Measurements from ENCODE around the gene ITPR2. TPM values are rescaled to one million over a fixed set of nuclear protein-coding genes. Genes with fewer than 3 reads are reported as not detected.
A peak's percentile ranks its signal among the peaks of the same experiment; 100 is the strongest.

Gene ITPR2
- total and polyA plus RNA-seq, 12 donors = 5.1 to 144 (median 66.4) TPM

DNA sequence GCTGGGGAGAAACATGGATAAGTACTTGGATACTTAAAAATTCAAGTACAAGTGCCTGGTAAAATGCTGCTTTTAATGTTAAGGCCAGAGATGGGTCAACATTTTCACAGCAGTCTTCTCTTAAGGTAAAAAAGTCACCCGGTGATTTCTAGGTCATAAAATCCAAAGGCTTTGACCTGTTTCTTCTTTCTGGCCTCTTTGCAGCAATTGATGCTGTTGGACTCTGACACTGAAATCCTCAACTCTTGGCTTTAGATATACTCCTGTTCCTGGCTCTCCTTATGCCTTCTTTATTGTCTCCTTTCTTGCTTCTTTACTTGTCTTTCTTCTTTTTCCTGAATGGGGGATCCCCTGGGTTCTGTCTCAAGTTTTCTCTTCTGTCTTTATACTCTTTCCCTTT is 448.5 kb downstream of the ITPR2 start:
- H3K4me1 ChIP-seq (replicated peaks in 1 of 2) = peaks cover 0 to 7% of the 10 kb centered on the region in 2 donors
- H3K36me3 ChIP-seq (replicated peaks in 1 of 2) = peaks cover 0 to 7% of the 10 kb centered on the region in 2 donors
- TF ChIP-seq POLR2A (IDR thresholded peaks at IDR 0.05) = no peak
- TF ChIP-seq, protein P1, sequence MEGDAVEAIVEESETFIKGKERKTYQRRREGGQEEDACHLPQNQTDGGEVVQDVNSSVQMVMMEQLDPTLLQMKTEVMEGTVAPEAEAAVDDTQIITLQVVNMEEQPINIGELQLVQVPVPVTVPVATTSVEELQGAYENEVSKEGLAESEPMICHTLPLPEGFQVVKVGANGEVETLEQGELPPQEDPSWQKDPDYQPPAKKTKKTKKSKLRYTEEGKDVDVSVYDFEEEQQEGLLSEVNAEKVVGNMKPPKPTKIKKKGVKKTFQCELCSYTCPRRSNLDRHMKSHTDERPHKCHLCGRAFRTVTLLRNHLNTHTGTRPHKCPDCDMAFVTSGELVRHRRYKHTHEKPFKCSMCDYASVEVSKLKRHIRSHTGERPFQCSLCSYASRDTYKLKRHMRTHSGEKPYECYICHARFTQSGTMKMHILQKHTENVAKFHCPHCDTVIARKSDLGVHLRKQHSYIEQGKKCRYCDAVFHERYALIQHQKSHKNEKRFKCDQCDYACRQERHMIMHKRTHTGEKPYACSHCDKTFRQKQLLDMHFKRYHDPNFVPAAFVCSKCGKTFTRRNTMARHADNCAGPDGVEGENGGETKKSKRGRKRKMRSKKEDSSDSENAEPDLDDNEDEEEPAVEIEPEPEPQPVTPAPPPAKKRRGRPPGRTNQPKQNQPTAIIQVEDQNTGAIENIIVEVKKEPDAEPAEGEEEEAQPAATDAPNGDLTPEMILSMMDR (IDR thresholded peaks at IDR 0.05) = no peak
- 74 to 83% (median 80%) methylated on average over 1 of the region's 1 CpG for WGBS, 4 donors
- H3K9me3 ChIP-seq (replicated peaks in 1 of 3) = no peaks in the 10 kb centered on the region
- no peaks in the 10 kb centered on the region for H3K27me3 ChIP-seq
- no peak for DNase-seq
- no peak overlapping the region for H3K27ac ChIP-seq
- intact Hi-C loops (cut with DNase I) = no loop called here
- no peak overlapping the region for H3K4me3 ChIP-seq

DNA sequence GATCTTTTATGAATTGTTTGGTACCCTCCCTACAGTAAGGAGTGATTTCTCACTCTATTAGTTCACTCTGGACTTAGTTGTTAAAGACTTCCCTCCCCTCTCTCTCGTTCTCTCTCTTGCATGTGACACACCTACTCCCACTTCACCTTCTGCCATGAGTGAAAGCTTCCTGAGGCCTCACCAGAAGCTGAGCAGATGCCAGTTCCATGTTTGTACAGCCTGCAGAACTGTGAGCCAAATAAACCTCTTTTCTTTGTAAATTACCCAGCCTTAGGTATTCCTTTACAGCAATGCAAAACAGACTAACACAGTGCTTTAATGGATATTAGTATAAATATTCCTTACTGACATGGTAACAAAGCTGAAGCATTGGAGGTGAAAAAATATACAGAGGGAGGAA is 450.0 kb downstream of the ITPR2 start:
- TF ChIP-seq POLR2A (IDR thresholded peaks at IDR 0.05) = no peak
- TF ChIP-seq, protein P1 (IDR thresholded peaks at IDR 0.05) = no peak
- H3K4me1 ChIP-seq (replicated peaks in 1 of 2) = peaks cover 0 to 13% of the 10 kb centered on the region in 2 donors
- intact Hi-C loops (cut with DNase I) = no loop called here
- H3K27ac ChIP-seq = no peak overlapping the region
- WGBS, 4 donors = 89 to 100% (median 96%) methylated on average over 1 of the region's 1 CpG
- H3K4me3 ChIP-seq = no peak overlapping the region
- no peaks in the 10 kb centered on the region for H3K27me3 ChIP-seq
- peaks cover 0 to 7% of the 10 kb centered on the region in 2 donors for H3K36me3 ChIP-seq (replicated peaks in 1 of 2)
- no peaks in the 10 kb centered on the region for H3K9me3 ChIP-seq (replicated peaks in 1 of 3)
- DNase-seq = no peak

DNA sequence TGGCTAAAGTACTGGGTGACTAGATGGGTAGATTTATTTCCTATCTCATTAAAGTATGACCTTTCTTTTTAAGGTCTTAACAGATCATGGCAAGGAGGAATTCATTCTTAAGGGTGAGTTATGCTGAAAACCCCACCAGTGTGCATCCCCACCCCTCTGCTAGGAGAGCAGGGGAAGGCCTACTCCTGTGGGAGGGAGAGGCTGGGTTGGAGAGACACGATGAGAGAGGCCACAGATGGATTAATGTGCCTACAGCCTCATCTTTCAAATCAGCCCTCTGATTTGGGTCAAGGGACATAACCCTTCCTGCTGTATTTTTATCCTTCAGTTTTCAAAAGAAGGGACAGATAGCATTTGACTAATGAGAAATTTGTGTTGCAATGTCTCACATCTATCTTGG is 452.1 kb downstream of the ITPR2 start:
- Histone ChIP-seq H3K4me1 (replicated peaks in 1 of 2) (peaks cover 0 to 13% of the 10 kb centered on the region in 2 donors), H3K36me3 (replicated peaks in 1 of 2) (no peaks in the 10 kb centered on the region), H3K27ac (peak overlapping the region in 1 of 5 donors; percentile 4), H3K4me3 (no peak overlapping the region), H3K9me3 (replicated peaks in 1 of 3) (no peaks in the 10 kb centered on the region), H3K27me3 (no peaks in the 10 kb centered on the region)
- TF ChIP-seq POLR2A (IDR thresholded peaks at IDR 0.05) = no peak
- TF ChIP-seq, protein P1 (IDR thresholded peaks at IDR 0.05) = no peak
- 19 to 36% (median 25%) methylated on average over 1 of the region's 1 CpG for WGBS, 4 donors
- DNase-seq = peak in 2 of 7 donors; percentile 11 to 18
- intact Hi-C loops (cut with DNase I) = no loop called here

DNA sequence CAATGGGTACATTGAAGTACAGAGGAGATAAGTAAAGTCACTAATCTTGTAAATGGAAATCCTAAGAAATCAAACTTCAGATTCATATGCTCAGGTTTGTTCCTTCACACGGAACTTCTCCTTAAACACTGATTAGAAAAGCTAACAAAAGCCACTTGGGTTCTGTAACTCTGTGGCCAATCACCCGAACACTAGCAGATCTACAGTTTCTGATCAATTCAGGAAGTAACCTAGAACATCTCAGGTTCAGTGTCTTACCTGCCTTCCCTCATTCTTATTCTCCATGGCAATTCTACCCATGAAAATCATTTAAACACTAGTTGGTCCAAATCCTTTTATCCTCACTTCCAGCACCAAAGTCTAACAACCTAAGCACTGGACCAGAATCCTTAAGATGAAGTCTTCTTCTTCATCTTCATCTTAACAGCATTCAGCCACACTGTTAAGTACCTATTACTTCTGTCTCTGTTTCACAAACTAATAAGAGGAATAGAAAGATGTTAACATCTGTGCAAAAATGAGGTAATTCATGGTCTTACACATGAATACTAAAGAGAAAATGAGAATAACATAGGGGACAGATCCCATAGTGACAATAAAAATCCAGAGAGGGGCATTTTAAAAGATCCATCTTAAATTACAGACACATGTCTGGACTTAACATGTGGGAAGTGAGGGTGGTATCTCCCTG is 453.1 kb downstream of the ITPR2 start:
- 94 to 99% (median 98%) methylated on average over 2 of the region's 2 CpGs for WGBS, 4 donors
- Histone ChIP-seq H3K4me1 (replicated peaks in 1 of 2) (peaks cover 0 to 13% of the 10 kb centered on the region in 2 donors), H3K4me3 (no peak overlapping the region), H3K27ac (no peak overlapping the region), H3K27me3 (no peaks in the 10 kb centered on the region), H3K9me3 (replicated peaks in 1 of 3) (no peaks in the 10 kb centered on the region), H3K36me3 (replicated peaks in 1 of 2) (no peaks in the 10 kb centered on the region)
- intact Hi-C loops (cut with DNase I) = no loop called here
- TF ChIP-seq, protein P1 (IDR thresholded peaks at IDR 0.05) = no peak
- TF ChIP-seq POLR2A (IDR thresholded peaks at IDR 0.05) = no peak
- DNase-seq = no peak

All from adrenal gland (tissue), 12 donors.